NCI-H1105 treated with DMSO at 0.1 percent for 48 hours (cell line): ENCODE results near the gene PRR5.
"Not testable (repeated sequence)": the region's sequence is repeated elsewhere in the genome, so short reads cannot be mapped to it uniquely, and the experiment has no call there.

Source experiments
- DNase-seq: peaks from one replicate; lab custom pipeline; 2025; lab: John Stamatoyannopoulos, UW

PRR5 gene

GRCh38 chr22:44701824-44702478 lies at the start of gene PRR5:
Gene PRR5 (plus strand): TSS chr22:44702204. CDS start chr22:44702475, 271 bp downstream.
- DNase-seq = peak; percentile 31

GRCh38 chr22:44652866-44653265 lies 49.1 kb upstream of the PRR5 start:
- not testable (repeated sequence) for DNase-seq

- no peak for DNase-seq
Observed at GRCh38 chr22:44658311-44658953, 43.6 kb upstream of the PRR5 start.

- no peak for DNase-seq
Observed at GRCh38 chr22:44659140-44659539, 42.9 kb upstream of the PRR5 start.

GRCh38 chr22:44660051-44660830 lies 41.8 kb upstream of the PRR5 start:
- no peak for DNase-seq

GRCh38 chr22:44661070-44661469 lies 40.9 kb upstream of the PRR5 start:
- DNase-seq = no peak

GRCh38 chr22:44661659-44662569 lies 40.1 kb upstream of the PRR5 start:
- no peak for DNase-seq

GRCh38 chr22:44663256-44663999 lies 38.6 kb upstream of the PRR5 start:
- DNase-seq = no peak

GRCh38 chr22:44664149-44664548 lies 37.9 kb upstream of the PRR5 start:
- DNase-seq = no peak

GRCh38 chr22:44665115-44665514 lies 36.9 kb upstream of the PRR5 start:
- no peak for DNase-seq

- peak; percentile 31 for DNase-seq
Observed at GRCh38 chr22:44666207-44666585, 35.8 kb upstream of the PRR5 start.

- no peak for DNase-seq
Observed at GRCh38 chr22:44667276-44667675, 34.7 kb upstream of the PRR5 start.

GRCh38 chr22:44667829-44668189 lies 34.2 kb upstream of the PRR5 start:
- DNase-seq = no peak

- no peak for DNase-seq
Observed at GRCh38 chr22:44668190-44668885, 33.7 kb upstream of the PRR5 start.

- DNase-seq = no peak
Observed at GRCh38 chr22:44668886-44669521, 33.0 kb upstream of the PRR5 start.

- no peak for DNase-seq
Observed at GRCh38 chr22:44669561-44669976, 32.4 kb upstream of the PRR5 start.

- no peak for DNase-seq
Observed at GRCh38 chr22:44670220-44670988, 31.6 kb upstream of the PRR5 start.

- no peak for DNase-seq
Observed at GRCh38 chr22:44671742-44672141, 30.3 kb upstream of the PRR5 start.

GRCh38 chr22:44672632-44673031 lies 29.4 kb upstream of the PRR5 start:
- DNase-seq = no peak
